CD14-positive monocyte (primary cell): ENCODE measurements around the gene FGF2. TPM values are rescaled to one million over a fixed set of nuclear protein-coding genes. Genes with fewer than 3 reads are reported as not detected.

ENCODE experiments used
- DNase-seq, 3 donors: peaks; one replicate each; pipeline ENCODE4 v3.0.0-alpha.2; 2011 to 2022
- H2AFZ ChIP-seq: 2 replicates; pipeline ENCODE4 v1.6.0; 2012; ENCODE audit warnings: mild to moderate bottlenecking, low read depth, low read length, inconsistent platforms; ENCODE audit not compliant: insufficient read depth, poor library complexity, severe bottlenecking
- H3K27ac ChIP-seq, 2 donors: 1 replicate in 1 of 2; 2 replicates in 1 of 2; pipeline ENCODE4 v1.5.1; 2012 to 2013; ENCODE audit warnings: low read length in 2 of 2, control low read depth in 1 of 2, inconsistent platforms in 1 of 2, low read depth in 1 of 2, mild to moderate bottlenecking in 1 of 2
- H3K27me3 ChIP-seq, 2 donors: one replicate each; pipeline versions ENCODE4 v1.6.0 to v1.6.1; 2011 to 2013; ENCODE audit warnings: low read length in 2 of 2; ENCODE audit not compliant: control insufficient read depth in 2 of 2, insufficient read depth in 2 of 2
- H3K36me3 ChIP-seq, 2 donors: replicated peaks in 1 of 2; 1 replicate in 1 of 2; 2 replicates in 1 of 2; pipeline versions ENCODE4 v1.5.1 to v1.6.1; 2012 to 2013; ENCODE audit warnings: low read length in 2 of 2, control low read depth in 1 of 2, inconsistent platforms in 1 of 2, mild to moderate bottlenecking in 1 of 2; ENCODE audit not compliant: insufficient read depth in 2 of 2, control insufficient read depth in 1 of 2
- H3K4me1 ChIP-seq, 2 donors: 1 replicate in 1 of 2; 2 replicates in 1 of 2; pipeline versions ENCODE4 v1.5.1 to v1.6.1; 2012 to 2013; ENCODE audit warnings: low read length in 2 of 2, control low read depth in 1 of 2, inconsistent platforms in 1 of 2, mild to moderate bottlenecking in 1 of 2, moderate library complexity in 1 of 2; ENCODE audit not compliant: insufficient read depth in 2 of 2, control insufficient read depth in 1 of 2
- H3K4me2 ChIP-seq: replicated peaks from 2 replicates; pipeline ENCODE3; 2012; ENCODE audit warnings: low read length, moderate library complexity, mild to moderate bottlenecking; ENCODE audit not compliant: poor library complexity, severe bottlenecking; ENCODE audit errors: extremely low read depth
- H3K4me3 ChIP-seq, 3 experiments: fragments of 200-600 bp in 1 of 3; sonication (generic) in 1 of 3; replicated peaks in 1 of 3; 1 replicate in 2 of 3; 2 replicates in 1 of 3; pipeline ENCODE4 v1.5.1; 2011 to 2013; ENCODE audit warnings: low read length in 3 of 3, mild to moderate bottlenecking in 3 of 3, control low read depth in 2 of 3, low read depth in 2 of 3, inconsistent platforms in 1 of 3, moderate library complexity in 1 of 3
- H3K79me2 ChIP-seq: 2 replicates; pipeline ENCODE4 v1.6.0; 2012; ENCODE audit warnings: mild to moderate bottlenecking, control low read depth, inconsistent platforms, low read length, moderate library complexity; ENCODE audit not compliant: insufficient read depth
- H3K9ac ChIP-seq: 2 replicates; pipeline ENCODE4 v1.6.0; 2017; ENCODE audit warnings: low read length, mild to moderate bottlenecking; ENCODE audit not compliant: insufficient read depth, poor library complexity, severe bottlenecking
- H3K9me3 ChIP-seq, 2 donors: replicated peaks in 1 of 2; 1 replicate in 1 of 2; 2 replicates in 1 of 2; pipeline versions ENCODE4 v1.5.1 to v1.6.1; 2012 to 2013; ENCODE audit warnings: low read length in 2 of 2, control low read depth in 1 of 2; ENCODE audit not compliant: control insufficient read depth in 1 of 2, insufficient read depth in 1 of 2
- H4K20me1 ChIP-seq: 2 replicates; pipeline ENCODE4 v1.6.0; 2012; ENCODE audit warnings: mild to moderate bottlenecking, low read length, control low read depth, moderate library complexity; ENCODE audit not compliant: insufficient read depth
- H3K27ac Mint-ChIP-seq, 7 donors: one replicate each; pipeline ENCODE4 v1.8.0; 2020; ENCODE audit warnings: mild to moderate bottlenecking in 7 of 7, mixed read lengths in 7 of 7, moderate library complexity in 6 of 7, inconsistent platforms in 2 of 7
- H3K27me3 Mint-ChIP-seq, 3 donors: one replicate each; pipeline ENCODE4 v1.8.0; 2021 to 2022; ENCODE audit warnings: low read depth in 3 of 3, mild to moderate bottlenecking in 3 of 3, mixed read lengths in 3 of 3, moderate library complexity in 3 of 3, inconsistent platforms in 1 of 3
- H3K36me3 Mint-ChIP-seq, 2 donors: one replicate each; pipeline ENCODE4 v1.8.0; 2020; ENCODE audit warnings: mixed read lengths in 2 of 2, inconsistent platforms in 1 of 2, mild to moderate bottlenecking in 1 of 2
- H3K4me1 Mint-ChIP-seq: one replicate; pipeline ENCODE4 v1.8.0; 2020; ENCODE audit warnings: mild to moderate bottlenecking, mixed read lengths
- H3K4me3 Mint-ChIP-seq, 2 donors: one replicate each; pipeline ENCODE4 v1.8.0; 2020; ENCODE audit warnings: mild to moderate bottlenecking in 2 of 2, mixed read lengths in 2 of 2, moderate library complexity in 1 of 2
- H3K9me3 Mint-ChIP-seq, 7 donors: one replicate each; pipeline ENCODE4 v1.8.0; 2020 to 2022; ENCODE audit warnings: mixed read lengths in 7 of 7, mild to moderate bottlenecking in 6 of 7, moderate library complexity in 6 of 7, inconsistent platforms in 2 of 7
- WGBS: methylation state at CpG from one replicate; pipeline ENCODE4 v1.1.5; 2013; ENCODE audit warnings: missing lambda C conversion rate; ENCODE audit not compliant: insufficient coverage; 5-methylcytosine and 5-hydroxymethylcytosine counted together
- intact Hi-C, 2 donors: fragments of 100-400 bp; cut with micrococcal nuclease; formaldehyde crosslinking; loops; one replicate each; pipeline versions ENCODE4 v1.15.0 to v1.15.1; 2023
- polyA plus RNA-seq, 3 donors: library from polyadenylated mRNA; depleted of rRNA in 1 of 3; unstranded in 2 of 3; stranded (reverse) in 1 of 3; fragments of 300-500 nt in 2 of 3; fragments of >200 nt in 1 of 3; fragmentation: Illumina TruSeq in 2 of 3; gene quantifications; 1 replicate in 2 of 3; 2 replicates in 1 of 3; pipeline ENCODE4 v1.2.3, GENCODE V29; 2012 to 2021
- TF ChIP-seq, protein P1 (sequence below): fragments of 200-600 bp; IDR thresholded peaks from one replicate; pipeline ENCODE4 v1.8.0; 2022; ENCODE audit warnings: antibody characterized with exemption, mild to moderate bottlenecking

Gene FGF2
- polyA plus RNA-seq, 3 donors = not detected

DNA sequence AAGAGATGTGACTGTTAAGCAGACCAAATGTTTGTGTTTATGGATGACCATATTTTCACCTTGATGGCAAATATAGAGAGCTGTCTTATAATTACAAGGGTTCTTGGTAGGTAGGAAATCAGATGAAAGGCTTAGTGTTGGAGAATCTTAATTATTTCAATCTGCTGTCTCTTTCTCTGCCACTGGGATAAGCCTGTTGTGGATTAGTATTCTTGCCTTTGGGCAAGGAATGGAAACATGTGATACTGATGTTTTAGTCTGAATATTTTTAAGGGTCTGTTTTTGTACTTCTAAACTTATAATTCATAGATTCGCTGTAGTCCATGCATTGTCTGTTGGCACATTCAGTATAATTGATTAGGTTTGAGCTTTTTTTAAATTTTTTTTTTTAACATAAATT, 119.5 kb downstream of the FGF2 start:
- Histone ChIP-seq H3K4me1 (no peaks in the 10 kb centered on the region), H3K36me3 (peaks cover 24 to 42% of the 10 kb centered on the region in 2 donors), H3K79me2 (no peaks in the 10 kb centered on the region), H2AFZ (no peak overlapping the region), H3K9me3 (no peaks in the 10 kb centered on the region), H3K9ac (no peak overlapping the region), H3K4me2 (no peak overlapping the region), H4K20me1 (no peaks in the 10 kb centered on the region), H3K4me3 (no peak overlapping the region), H3K27me3 (no peaks in the 10 kb centered on the region), H3K27ac (no peak overlapping the region)
- Mint-ChIP-seq H3K4me1 (no peaks in the 10 kb centered on the region), H3K27ac (no peak overlapping the region), H3K9me3 (peaks cover 3 to 10% (median 8%) of the 10 kb centered on the region in 7 donors), H3K36me3 (peaks cover 45 to 67% of the 10 kb centered on the region in 2 donors), H3K27me3 (no peaks in the 10 kb centered on the region), H3K4me3 (no peak overlapping the region)
- DNase-seq = no peak
- TF ChIP-seq, protein P1, sequence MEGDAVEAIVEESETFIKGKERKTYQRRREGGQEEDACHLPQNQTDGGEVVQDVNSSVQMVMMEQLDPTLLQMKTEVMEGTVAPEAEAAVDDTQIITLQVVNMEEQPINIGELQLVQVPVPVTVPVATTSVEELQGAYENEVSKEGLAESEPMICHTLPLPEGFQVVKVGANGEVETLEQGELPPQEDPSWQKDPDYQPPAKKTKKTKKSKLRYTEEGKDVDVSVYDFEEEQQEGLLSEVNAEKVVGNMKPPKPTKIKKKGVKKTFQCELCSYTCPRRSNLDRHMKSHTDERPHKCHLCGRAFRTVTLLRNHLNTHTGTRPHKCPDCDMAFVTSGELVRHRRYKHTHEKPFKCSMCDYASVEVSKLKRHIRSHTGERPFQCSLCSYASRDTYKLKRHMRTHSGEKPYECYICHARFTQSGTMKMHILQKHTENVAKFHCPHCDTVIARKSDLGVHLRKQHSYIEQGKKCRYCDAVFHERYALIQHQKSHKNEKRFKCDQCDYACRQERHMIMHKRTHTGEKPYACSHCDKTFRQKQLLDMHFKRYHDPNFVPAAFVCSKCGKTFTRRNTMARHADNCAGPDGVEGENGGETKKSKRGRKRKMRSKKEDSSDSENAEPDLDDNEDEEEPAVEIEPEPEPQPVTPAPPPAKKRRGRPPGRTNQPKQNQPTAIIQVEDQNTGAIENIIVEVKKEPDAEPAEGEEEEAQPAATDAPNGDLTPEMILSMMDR = no peak
- intact Hi-C loops = no loop called here
- WGBS = no CpG with 5 or more reads among the region's 1 CpG

Other genes with a start within 250 kb of the FGF2 start
- not detected for gene IL21, start 205.8 kb upstream of the FGF2 start, polyA plus RNA-seq
- gene BBS12, start 94.1 kb upstream of the FGF2 start, polyA plus RNA-seq = 1 to 10 TPM in 1 of 3 donors, under 1 TPM in 2; 0.19 to 1.0 (median 0.52) TPM
- 1 to 10 TPM; 1.6 to 1.9 (median 1.6) TPM for gene NUDT6, start 95.8 kb downstream of the FGF2 start, polyA plus RNA-seq